ENCODE results near the gene COG8.
"Not testable (repeated sequence)": the region's sequence is repeated elsewhere in the genome, so short reads cannot be mapped to it uniquely, and the experiment has no call there.

Gene COG8

DNA sequence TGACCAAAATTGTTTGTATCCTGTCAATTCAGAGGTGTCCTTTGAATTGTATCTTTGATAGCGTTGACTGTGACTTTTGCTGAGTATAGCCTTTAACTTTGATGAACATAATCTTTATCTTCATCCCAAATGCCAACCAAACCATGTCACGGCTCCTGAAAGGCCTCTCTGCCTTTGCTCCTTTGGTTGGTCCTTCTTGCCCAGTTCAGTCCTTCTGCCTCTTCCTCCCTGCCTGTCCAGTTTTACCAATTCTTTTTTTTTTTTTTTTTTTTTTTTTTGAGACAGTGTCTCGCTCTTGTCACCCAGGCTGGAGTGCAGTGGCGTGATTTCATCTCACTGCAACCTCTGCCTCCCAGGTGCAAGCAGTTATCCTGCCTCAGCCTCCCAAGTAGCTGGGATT is 41.1 kb downstream of the COG8 start:
- DNase-seq (ENCODE audit: extremely low read depth, low read depth), result no peak
- TF ChIP-seq, protein P1, sequence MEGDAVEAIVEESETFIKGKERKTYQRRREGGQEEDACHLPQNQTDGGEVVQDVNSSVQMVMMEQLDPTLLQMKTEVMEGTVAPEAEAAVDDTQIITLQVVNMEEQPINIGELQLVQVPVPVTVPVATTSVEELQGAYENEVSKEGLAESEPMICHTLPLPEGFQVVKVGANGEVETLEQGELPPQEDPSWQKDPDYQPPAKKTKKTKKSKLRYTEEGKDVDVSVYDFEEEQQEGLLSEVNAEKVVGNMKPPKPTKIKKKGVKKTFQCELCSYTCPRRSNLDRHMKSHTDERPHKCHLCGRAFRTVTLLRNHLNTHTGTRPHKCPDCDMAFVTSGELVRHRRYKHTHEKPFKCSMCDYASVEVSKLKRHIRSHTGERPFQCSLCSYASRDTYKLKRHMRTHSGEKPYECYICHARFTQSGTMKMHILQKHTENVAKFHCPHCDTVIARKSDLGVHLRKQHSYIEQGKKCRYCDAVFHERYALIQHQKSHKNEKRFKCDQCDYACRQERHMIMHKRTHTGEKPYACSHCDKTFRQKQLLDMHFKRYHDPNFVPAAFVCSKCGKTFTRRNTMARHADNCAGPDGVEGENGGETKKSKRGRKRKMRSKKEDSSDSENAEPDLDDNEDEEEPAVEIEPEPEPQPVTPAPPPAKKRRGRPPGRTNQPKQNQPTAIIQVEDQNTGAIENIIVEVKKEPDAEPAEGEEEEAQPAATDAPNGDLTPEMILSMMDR (IDR thresholded peaks at IDR 0.05; ENCODE audit: low read depth, low read length, missing control alignments), result no peak
- no peak overlapping the region for H3K4me3 ChIP-seq (replicated peaks; ENCODE audit: low read depth, low read length)

DNA sequence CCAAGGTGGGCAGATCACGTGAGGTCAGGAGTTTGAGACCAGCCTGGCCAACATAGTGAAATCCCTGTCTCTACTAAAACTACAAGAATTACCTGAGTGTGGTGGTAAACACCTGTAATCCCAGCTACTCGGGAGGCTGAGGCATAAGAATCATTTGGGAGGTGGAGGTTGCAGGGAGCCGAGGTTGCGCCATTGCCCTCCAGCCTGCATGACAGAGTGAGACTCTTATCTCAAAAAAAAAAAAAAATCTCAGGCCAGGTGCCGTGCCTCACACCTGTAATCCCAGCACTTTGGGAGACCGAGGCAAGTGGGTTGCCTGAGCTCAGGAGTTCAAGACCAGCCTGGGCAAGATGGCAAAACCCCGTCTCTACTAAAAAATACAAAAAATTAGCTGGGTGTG is 42.6 kb downstream of the COG8 start:
- not testable (repeated sequence) for DNase-seq (ENCODE audit: extremely low read depth, low read depth); H3K4me3 ChIP-seq (replicated peaks; ENCODE audit: low read depth, low read length)

DNA sequence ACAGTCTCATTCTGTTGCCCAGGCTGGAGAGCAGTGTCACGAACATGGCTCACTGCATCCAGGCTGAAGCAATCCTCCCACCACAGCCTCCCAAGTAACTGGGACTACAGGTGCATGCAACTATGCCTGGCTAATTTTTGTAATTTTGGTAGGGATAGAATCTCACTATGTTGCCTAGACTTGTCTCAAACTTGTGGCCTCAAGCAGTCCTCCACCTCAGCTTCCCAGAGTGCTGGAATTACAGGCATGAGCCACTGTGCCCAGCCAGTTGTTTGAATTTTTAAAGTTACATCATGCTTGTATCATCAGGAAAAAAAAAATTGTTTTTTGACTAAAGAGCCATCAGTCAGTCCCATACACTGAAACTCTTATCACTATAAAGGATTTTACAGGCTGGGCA is 45.3 kb downstream of the COG8 start:
- TF ChIP-seq, protein P1 (IDR thresholded peaks at IDR 0.05; ENCODE audit: low read depth, low read length, missing control alignments), result no peak
- DNase-seq (ENCODE audit: extremely low read depth, low read depth), result no peak
- H3K4me3 ChIP-seq (replicated peaks; ENCODE audit: low read depth, low read length), result no peak overlapping the region

DNA sequence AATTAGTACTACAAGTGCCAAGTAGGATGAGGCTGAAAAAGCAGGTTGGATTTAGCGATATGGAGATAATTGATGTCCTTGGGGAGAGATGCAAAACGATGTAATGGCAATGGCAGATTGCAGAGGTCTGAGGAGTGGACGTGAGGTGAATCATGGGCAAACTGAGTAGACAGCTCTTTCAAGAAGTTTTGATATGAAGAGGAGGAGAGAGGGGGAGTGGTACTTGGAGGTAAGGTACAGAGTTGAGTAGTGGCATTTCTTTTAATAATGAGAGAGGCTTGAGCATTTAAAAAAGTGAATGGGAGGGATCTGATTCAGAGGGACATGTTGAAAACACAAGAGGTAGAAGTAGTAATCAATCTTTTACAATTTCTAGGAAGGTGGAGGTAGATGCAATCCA is 46.0 kb downstream of the COG8 start:
- DNase-seq (ENCODE audit: extremely low read depth, low read depth), result no peak
- TF ChIP-seq, protein P1 (IDR thresholded peaks at IDR 0.05; ENCODE audit: low read depth, low read length, missing control alignments), result no peak
- no peak overlapping the region for H3K4me3 ChIP-seq (replicated peaks; ENCODE audit: low read depth, low read length)

DNA sequence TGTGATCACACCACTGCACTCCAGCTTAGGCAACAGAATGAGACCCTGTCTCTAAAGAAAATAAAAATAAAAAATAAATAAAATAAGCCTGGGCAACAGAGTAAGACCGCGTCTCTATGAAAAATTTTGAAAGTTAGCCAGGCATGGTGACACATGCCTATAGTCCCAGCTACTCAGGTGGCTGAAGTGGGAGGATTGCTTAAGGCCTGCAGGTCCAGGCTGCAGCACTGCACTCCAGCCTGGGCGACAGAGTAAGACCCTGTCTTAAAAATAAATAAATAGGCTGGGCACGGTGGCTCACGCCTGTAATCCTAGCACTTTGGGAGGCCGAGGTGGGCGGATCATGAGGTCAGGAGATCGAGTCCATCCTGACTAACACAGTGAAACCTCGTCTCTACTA is 47.7 kb downstream of the COG8 start:
- H3K4me3 ChIP-seq (replicated peaks; ENCODE audit: low read depth, low read length); DNase-seq (ENCODE audit: extremely low read depth, low read depth): not testable (repeated sequence)

DNA sequence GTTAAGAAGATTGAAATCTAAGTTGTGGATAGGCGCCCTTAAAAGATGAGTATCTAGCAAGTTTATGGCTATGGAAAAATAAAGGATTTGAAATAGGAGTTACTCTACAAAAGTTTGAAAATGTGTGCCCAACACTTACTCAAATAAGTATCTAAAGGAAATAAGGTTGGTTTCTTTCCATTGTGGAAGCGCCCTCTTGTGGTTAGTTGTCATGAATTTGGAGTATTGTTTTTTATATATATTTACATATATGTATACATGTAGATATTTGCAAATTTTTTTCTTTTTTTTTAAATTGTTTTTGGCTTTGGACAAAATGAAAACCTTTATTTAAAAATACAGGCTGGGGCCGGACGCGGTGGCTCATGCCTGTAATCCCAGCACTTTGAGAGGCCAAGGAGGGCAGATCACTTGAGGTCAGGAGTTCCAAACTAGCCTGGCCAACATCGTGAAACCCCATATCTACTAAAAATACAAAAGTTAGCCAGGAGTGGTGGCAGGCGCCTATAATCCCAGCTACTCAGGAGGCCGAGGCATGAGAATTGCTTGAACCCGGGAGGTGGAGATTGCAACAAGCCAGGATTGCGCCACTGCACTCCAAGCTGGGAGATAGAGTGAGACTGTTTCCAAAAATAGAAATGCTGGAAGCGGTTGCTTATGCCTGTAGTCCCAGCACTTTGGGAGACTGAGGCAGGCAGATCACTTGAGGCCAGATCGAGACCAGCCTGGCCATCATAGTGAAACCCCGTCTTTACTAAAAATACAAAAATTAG is 52.2 kb downstream of the COG8 start:
- TF ChIP-seq, protein P1 (IDR thresholded peaks at IDR 0.05; ENCODE audit: low read depth, low read length, missing control alignments), result peak; percentile 36
- H3K4me3 ChIP-seq (replicated peaks; ENCODE audit: low read depth, low read length), result no peak overlapping the region
- DNase-seq (ENCODE audit: extremely low read depth, low read depth), result peak; percentile 58

DNA sequence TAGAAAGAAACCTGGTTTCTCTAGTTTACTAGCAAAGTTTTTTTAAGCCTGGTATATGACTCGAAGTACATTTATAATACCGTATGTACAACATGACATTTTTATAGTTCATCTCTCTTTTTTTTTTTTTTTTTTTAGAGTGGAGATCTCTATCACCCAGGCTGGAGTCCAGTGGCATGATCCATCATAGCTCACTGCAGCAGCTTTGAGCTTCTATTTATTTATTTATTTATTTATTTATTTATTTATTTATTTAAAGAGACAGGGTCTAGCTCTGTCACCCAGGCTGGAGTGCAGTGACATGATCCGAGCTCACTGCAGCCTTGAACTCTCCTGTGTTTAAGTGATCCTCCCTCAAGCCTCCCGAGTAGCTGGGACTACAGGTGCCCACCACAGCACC is 54.1 kb downstream of the COG8 start:
- DNase-seq (ENCODE audit: extremely low read depth, low read depth), result no peak
- no peak overlapping the region for H3K4me3 ChIP-seq (replicated peaks; ENCODE audit: low read depth, low read length)
- TF ChIP-seq, protein P1 (IDR thresholded peaks at IDR 0.05; ENCODE audit: low read depth, low read length, missing control alignments), result no peak

DNA sequence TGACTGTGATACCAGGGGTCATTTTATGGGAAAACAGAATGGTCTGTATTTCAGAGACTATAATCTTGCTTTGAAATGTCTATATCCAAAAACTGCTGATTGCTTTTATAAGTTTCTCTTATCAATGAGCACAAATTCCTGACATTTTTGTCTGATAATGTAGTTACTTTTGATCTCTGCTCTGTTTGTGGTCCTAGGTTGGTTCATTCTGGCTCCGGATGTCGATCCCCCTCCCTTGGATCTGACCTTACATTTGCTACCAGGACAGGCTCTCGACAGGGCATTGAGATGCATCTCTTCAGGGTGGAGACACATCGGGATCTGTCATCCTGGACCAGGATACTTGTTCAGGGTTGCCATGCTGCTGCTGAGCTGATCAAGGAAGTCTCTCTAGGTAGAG is 55.5 kb downstream of the COG8 start:
- DNase-seq (ENCODE audit: extremely low read depth, low read depth), result no peak
- TF ChIP-seq, protein P1 (IDR thresholded peaks at IDR 0.05; ENCODE audit: low read depth, low read length, missing control alignments), result no peak
- no peak overlapping the region for H3K4me3 ChIP-seq (replicated peaks; ENCODE audit: low read depth, low read length)
